DMS153 treated with DMSO at 0.1 percent for 48 hours (cell line): ENCODE results near the gene CIDEA.
"Not testable (repeated sequence)": the region's sequence is repeated elsewhere in the genome, so short reads cannot be mapped to it uniquely, and the experiment has no call there.

Source experiments
- DNase-seq: peaks from one replicate; lab custom pipeline; 2025; ENCODE audit not compliant: unreplicated experiment; lab: John Stamatoyannopoulos, UW

Gene CIDEA

GRCh38 chr18:12238826-12239225 is 15.3 kb upstream of the CIDEA start:
- DNase-seq: no peak

- no peak for DNase-seq
Measured at GRCh38 chr18:12239431-12239830, 14.7 kb upstream of the CIDEA start.

- DNase-seq: no peak
Measured at GRCh38 chr18:12242658-12243260, 11.4 kb upstream of the CIDEA start.

DNA sequence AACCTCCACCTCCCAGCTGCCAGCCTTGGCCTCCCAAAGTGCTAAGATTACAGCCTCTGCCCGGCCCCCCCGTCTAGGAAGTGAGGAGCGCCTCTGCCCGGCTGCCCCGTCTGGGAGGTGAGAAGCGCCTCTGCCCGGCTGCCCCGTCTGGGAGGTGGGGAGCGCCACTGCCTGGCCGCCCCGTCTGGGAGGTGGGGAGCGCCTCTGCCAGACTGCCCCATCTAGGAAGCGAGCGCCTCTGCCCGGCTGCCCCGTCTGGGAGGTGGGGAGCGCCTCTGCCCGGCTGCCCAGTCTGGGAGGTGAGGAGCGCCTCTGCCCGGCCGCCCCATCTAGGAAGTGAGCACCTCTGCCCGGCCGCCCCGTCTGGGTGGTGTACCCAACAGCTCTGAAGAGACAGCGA is 10.9 kb upstream of the CIDEA start:
- DNase-seq: not testable (repeated sequence)

GRCh38 chr18:12245793-12246135 is 8.4 kb upstream of the CIDEA start:
- no peak for DNase-seq

DNA sequence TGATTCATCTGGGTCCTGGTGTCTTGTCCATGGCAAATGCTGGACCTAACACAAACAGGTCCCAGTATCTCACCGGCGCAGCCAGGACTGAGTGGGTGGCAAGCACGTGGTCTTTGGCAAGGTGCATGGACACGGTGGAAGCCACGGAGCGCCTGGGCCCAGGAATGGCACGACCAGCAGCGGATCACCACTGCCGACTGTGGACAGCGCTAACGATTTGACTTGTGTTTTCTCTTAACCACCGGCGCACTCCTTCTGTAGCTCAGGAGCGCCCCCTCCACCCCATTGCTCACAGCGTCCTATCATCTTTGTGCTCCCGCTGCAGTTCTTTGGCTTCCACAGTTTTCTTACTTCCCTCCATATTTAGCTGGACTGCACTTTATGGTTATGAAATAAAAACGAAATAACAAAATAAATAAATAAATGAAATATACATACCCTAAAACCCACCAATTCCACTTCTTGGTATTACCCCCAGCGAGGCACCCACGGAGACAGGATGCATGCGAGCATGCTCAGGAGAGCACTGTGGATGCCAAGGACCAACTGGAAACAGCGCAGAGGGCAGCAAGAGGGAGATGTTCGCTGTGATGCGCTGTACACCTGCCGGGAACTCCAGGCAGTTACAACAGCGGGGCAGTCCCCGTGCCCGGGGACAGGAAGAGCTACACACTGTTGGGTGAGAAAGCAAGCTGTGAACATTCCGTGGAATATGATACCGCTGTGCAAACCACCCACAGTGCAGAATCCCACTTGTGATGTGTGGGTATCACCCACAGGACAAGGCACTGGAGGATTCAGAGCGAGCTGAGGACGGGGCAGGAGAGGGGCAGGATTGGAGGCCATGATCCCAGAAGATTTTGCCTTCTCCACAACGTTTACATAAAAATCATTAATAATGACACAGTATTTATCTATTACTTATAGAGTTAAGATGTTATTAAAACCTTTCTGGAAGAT is 7.0 kb upstream of the CIDEA start:
- DNase-seq: no peak

- no peak for DNase-seq
Measured at GRCh38 chr18:12247946-12248345, 6.2 kb upstream of the CIDEA start.

DNA sequence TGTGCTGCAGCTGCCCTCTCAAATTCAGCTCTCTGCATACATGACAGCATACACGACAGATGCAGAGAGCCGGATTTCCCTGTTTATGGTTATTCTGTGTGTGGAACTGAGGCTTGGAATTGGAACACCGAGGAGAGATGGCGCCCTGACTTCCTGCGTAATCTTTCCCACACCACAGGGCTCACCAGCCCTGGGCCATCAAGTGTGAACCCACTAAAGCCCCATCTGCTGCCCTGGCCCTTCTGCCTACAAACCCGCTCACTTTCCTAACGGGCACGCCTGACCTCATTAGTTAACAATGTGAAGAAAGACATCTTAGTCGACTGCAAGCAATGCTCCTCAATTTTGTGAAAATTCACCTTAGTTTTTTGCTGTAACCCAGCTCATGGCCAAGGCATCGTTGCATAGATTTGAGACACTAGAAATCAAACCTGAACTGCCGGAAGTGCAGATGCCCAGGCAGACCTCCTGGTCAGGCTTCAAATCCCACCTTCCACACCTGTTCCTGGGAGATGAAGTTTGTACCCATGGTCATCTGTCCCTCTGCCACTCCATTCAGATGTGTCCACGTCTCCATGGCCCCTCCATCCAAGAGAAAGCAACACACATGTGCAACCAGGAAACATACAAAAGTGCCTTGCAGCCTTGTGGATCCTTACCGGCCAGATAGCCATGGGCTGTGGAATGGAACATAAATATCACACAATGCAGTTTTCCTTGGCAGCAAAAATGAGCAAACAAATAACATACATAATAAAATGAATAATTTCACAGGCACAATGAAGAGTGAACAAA is 5.0 kb upstream of the CIDEA start:
- DNase-seq: no peak

- DNase-seq: no peak
Measured at GRCh38 chr18:12251311-12251710, 2.9 kb upstream of the CIDEA start.

DNA sequence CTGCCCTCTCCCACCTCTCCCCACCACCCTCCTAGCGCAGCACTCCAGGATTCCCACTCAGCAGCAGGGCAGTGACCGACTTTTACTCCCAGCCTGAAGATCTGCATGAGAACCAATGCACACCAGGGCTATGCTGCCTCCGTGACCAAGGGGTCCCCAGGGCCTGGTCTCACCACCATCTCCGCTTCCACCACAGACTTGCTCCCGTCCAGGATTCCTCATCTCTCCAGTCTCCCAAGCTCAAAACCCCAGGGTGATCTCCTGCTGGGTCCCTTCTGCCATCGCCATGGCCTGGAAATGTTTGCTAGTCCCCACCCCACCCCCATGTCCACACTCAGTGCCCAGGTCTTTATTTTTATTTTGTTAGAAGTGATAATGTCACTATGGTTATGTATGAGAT is 2.1 kb upstream of the CIDEA start:
- DNase-seq: no peak

DNA sequence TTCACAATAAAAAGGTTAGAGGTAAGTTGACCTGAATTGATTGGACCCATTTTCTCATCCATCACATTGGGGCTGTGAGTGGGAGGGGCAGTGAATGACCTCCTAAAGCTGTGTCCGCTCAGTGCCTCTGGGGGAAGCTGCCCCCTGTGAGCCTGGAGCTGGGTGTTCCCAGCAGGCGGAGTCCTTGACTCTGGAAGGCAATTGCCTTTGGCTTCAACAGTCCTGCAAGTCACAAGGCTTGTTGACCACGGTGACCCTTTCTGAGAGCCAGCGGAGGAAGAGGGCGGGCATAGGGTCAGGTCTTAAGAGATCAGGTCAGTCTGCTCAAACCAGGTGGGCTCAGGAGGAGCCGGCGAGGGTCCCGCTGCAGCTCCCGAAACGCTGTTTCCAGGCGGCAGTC is 1.1 kb upstream of the CIDEA start:
- no peak for DNase-seq

DNA sequence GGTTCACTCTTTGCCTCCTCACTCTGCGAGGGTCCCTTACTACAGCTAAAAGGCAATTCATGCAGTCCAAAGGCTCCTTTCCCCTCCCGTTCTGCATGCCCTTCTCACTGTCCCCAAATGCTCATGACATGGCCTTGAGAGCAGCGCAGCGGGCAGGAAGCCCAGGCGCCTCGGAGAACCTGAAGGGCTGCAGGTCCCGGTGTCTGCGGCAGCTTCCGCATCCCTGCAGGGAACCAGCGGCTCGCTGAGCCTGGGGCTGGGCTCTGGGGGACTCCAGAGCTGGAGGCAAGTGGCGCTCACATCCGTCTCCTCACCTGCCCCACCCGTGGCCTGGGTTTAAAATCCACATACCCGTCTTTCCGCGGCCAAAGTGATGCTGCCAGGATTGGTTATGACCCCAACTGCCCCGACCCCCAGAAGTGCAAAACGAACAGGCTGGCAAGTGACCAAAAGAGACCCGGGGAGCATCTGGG is 462 bp upstream of the CIDEA start:
- DNase-seq: no peak

DNA sequence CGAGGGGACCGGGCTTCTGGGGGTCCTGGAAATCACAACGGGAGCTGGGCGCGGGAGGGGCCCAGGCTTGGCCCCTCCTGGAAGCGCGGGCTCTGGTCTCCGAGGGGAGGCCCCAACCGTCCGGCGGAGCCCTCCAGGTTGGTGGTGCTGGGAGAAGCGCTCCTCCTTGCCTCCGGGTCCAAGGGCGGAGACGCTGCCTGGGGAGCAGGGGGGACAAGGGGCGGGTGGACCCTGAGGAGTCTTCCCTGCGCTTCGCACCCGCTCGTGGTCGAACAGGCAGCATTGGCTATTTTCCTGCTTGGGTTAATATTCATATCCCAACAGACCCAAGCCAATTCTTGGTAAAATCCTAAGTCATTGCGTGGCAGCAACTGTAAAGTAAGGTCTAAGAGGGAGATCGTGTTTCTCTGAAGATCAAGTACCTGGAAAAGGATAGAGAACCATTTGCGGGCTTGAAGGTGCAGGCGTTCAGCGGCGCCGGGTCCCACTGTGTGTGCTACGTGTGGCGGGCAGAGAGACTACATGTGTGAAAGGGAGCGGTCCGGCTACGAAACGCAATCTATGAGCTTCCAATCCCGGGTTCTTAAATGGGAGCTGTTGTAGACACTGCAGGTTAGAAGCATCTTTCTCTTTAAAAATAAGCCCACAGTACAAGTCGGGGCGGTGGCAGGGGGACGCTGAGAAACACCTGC is 805 bp downstream of the CIDEA start:
- DNase-seq: no peak

DNA sequence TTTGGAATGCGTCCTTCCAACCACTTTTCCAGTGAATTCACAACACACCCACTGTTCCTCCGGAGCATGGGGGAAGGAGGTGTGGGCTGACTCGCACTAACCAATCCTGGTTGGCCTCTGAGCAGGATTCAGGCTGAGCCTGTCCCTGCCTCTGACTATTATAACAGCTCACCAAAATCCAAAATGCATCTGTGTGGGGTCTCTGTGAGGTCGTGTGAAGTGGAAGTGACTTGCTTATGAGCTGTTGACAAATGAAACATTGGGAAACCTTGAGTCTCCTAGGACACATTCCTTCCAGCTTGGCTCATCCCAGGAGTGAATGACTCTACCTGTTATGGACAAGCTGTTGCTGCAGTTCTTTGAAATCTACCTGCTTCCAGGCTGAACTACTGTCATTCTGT is 1.5 kb downstream of the CIDEA start:
- no peak for DNase-seq

DNA sequence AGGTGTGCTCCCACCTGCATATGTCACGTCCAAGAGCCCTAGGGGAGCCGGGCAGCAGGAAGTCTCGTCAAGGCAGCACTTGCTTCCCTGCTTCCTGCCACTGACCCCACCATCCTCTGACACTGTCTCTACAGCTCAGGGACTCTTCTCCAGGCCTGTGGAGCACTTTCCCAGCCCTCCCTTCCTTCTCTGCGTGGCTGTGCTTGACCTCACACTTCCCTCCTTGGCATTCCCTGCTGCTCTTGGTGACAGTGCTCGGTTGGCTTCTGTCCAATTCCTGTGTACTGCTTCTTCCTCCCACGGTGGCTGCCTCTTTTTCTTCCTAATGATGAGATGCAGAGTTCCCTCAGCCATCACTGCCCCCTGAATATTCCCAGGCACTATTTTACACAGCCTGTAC is 2.8 kb downstream of the CIDEA start:
- no peak for DNase-seq

GRCh38 chr18:12257996-12258718 is 4.0 kb downstream of the CIDEA start:
- DNase-seq: no peak

DNA sequence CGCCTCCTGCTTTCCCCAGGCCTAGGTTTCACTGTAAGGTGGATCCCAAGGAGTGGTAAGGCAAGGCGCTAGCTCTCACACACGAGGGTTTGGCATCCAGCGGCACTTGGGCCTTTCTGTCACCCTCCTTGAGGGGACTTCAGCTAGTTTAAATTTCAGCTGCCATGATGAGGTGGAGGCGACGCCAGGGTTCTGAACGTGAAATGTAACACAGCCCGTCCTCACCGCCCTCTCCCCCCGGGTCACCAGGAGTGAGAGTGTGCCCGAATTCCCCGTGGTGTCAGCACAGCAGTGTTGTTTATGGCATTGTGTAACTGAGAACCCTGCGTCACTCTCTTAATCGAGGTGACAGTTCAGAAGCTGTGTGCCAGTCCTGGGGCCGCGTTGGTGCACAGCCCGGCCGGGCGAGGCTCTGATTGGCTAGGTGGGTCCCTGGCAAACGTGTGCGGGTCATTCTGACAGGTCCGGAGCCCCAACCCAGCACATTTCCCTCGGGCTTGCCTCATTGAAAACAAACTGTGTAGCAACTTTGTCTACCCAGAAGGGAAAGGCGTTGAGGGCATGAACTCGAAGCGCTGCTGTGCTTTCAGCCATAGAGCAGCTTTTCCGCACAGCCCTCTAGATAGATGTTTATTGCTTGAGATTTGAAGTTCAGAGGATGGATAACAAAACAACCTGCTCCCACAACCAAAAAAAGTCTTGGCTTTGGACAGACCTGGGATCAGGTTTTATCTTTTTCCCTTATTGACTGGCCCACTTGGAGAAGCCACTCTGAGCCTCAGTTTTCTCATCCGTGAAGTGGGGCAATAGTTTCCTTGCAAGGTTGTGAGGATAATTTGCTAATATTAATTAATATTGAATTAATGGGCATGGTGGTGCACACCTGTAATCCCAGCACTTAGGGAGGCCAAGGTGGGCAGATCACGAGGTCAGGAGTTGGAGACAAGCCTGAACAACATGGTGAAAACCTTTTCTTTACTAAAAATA is 4.9 kb downstream of the CIDEA start:
- no peak for DNase-seq

- DNase-seq: no peak
Measured at GRCh38 chr18:12262748-12263147, 8.6 kb downstream of the CIDEA start.

GRCh38 chr18:12264864-12265263 is 10.7 kb downstream of the CIDEA start:
- DNase-seq: no peak
